ENCODE results near the gene ZC3H4. TPM values are rescaled to one million over a fixed set of nuclear protein-coding genes. Genes with fewer than 3 reads are reported as not detected.

ZC3H4 gene
- total and polyA plus RNA-seq, 9 of the 15 experiments (the other 6 are each of a cell fraction or from before 2014, with no cell fraction given) = 2.2 to 75.6 (median 18.3) TPM

GRCh38 chr19:47099576-47100050 is 14.0 kb downstream of the ZC3H4 start (continued):
- TF ChIP-seq UBTF (IDR thresholded peaks at IDR 0.05; ENCODE audit: borderline replicate concordance in 1 of 2, low read depth in 2 of 2, low read length in 2 of 2) (no peak), ESRRB (CRISPR knock-in tag; IDR thresholded peaks at IDR 0.05; ENCODE audit: borderline replicate concordance) (no peak), NFRKB (IDR thresholded peaks at IDR 0.05; ENCODE audit: low read depth) (no peak), ATF6 (CRISPR knock-in tag; IDR thresholded peaks at IDR 0.05) (no peak), NUFIP1 (IDR thresholded peaks at IDR 0.05; ENCODE audit: partially characterized antibody) (no peak), ZNF584 (CRISPR knock-in tag; IDR thresholded peaks at IDR 0.05; ENCODE audit: low read depth) (no peak), BMI1 (IDR thresholded peaks at IDR 0.05; ENCODE audit: low read length) (no peak), SIN3A (IDR thresholded peaks at IDR 0.05; ENCODE audit: borderline replicate concordance in 2 of 2, control insufficient read depth in 1 of 2, low read depth in 2 of 2, low read length in 2 of 2) (no peak), ZNF282 (CRISPR knock-in tag; IDR thresholded peaks at IDR 0.05) (no peak), POLR2B (IDR thresholded peaks at IDR 0.05; ENCODE audit: low read depth, partially characterized antibody) (no peak), SMAD4 (CRISPR knock-in tag; conservative IDR thresholded peaks at IDR 0.05) (no peak), ZNF354B (CRISPR knock-in tag; IDR thresholded peaks at IDR 0.05) (no peak), MTA2 (IDR thresholded peaks at IDR 0.05; ENCODE audit: low read depth) (no peak), POLR2AphosphoS2 (IDR thresholded peaks at IDR 0.05; ENCODE audit: low read length) (no peak), FOXA3 (CRISPR knock-in tag; conservative IDR thresholded peaks at IDR 0.05 in 1 of 2, IDR thresholded peaks at IDR 0.05 in 1 of 2) (no peak), CHCHD3 (CRISPR knock-in tag; IDR thresholded peaks at IDR 0.05) (no peak), HDGF (IDR thresholded peaks at IDR 0.05) (no peak), ZNF830 (CRISPR knock-in tag; IDR thresholded peaks at IDR 0.05) (no peak), HNRNPUL1 (IDR thresholded peaks at IDR 0.05; ENCODE audit: low read length) (no peak), RCOR1 (IDR thresholded peaks at IDR 0.05; ENCODE audit: borderline replicate concordance in 1 of 2, low read depth in 2 of 2, low read length in 2 of 2) (no peak), DEAF1 (CRISPR knock-in tag; IDR thresholded peaks at IDR 0.05) (no peak), DPF2 (IDR thresholded peaks at IDR 0.05) (peak; percentile 77), SMAD1 (IDR thresholded peaks at IDR 0.05; ENCODE audit: low read depth, low read length, partially characterized antibody) (no peak), ZNF507 (tag; conservative IDR thresholded peaks at IDR 0.05) (no peak)
